NCI-H345 treated with DMSO at 0.1 percent for 48 hours (cell line): Measurements from ENCODE around the gene RYR2.

Experiments
- DNase-seq: peaks from one replicate; lab custom pipeline; 2025; ENCODE audit not compliant: unreplicated experiment; lab: John Stamatoyannopoulos, UW

Gene RYR2

DNA sequence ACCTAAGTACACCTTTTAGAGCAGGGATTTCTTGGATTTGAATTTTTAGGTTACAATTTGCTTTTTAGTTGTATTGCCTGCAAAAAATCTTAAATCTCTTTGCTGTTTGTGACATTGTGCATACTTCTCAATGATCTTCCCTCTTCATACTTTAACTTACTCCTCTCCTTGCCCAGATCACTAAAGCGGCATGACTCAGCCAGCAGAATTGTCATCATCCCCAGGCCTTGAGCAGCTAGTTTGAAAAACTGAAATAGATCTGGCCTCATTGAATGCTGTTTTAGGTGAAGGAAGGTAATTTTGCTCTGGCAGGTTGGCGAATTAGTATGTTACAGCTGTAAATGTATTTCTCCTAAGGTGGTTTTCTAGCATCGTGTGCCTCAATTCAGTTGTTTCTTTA lies 145.9 kb downstream of the RYR2 start:
- no peak for DNase-seq

DNA sequence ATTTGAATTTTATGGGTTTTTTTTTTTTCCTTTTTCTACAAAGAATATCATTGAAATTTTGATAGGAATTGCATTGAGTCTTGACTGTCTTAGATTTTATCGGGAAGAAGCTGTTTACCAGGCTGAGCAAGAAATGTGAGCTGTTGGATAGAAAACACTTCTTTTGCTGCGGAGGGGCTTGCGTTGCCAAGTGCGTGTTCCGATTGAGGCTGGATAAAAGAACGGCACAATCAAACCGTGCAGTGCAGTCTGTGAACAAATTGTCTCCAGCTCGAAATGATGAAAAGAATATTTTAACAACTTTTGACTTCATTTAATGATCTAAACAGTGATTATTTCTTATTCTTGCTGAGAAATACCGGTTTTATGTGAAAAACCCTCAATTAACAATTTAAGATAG lies 149.4 kb downstream of the RYR2 start:
- DNase-seq, result no peak

DNA sequence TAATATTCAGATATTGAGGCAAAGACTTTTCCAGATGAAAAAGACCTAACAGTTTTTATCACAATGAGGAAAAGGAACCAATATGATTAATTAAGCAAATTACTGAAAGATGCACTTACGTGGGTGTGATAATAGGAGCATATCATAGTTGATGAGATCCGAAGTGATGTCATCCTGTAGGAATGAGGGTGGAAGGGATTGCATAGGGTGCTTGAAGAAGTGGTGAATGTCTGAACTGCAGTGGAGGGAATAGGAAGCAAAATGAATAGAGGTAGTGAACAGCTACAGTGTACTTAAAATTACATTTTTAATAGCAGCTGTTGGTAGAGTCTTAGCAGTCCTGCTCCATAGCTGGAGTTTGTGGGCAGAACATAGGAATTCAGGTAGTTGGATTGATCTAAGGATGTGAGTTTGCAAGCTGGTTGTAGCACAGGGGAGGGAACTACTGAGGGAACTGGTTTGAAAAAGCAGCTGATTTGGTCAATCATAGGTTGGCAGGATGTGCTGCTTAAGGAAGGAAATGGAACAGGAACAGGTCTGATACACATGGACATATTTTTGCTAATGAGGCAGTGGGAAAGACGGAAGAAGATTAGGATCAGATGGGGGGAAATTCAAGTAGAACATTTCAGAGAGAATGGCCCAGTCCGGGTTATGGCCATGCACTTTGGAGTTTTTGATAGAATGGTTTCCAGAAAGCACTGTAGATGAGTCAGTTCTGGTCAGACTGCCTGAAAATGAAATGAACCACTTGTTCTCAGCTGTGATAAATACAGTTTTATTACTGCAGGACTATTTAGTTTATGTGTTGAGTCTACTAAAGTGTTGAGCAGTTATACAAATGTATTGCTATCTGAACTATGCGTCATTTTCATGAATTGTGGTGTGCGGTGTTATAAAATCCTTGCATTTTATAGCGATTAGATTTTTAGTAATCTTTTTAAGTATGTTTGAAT lies 155.8 kb downstream of the RYR2 start:
- DNase-seq, result no peak

DNA sequence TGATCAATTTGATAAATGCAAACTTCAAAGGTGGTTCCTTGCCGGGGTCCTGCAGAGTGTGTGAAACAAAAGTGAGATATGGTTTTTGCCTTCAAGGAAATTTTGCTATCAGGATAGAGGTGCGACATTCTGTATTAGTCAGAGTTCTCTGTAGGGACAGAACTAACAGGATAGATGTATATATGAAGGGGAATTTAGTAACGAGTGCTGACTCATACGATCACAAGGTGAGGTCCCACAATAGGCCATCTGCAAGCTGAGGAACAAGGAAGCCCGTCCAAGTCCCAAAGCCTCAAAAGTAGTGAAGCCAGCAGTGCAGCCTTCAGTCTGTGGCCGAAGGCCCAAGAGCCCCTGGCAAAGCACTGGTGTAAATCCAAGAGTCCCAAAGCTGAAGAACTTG lies 157.0 kb downstream of the RYR2 start:
- no peak for DNase-seq

- DNase-seq, result no peak
These were observed 159.2 kb downstream of the RYR2 start for GRCh38 chr1:237201155-237201554.

- no peak for DNase-seq
These were observed 162.9 kb downstream of the RYR2 start for GRCh38 chr1:237204841-237205240.

DNA sequence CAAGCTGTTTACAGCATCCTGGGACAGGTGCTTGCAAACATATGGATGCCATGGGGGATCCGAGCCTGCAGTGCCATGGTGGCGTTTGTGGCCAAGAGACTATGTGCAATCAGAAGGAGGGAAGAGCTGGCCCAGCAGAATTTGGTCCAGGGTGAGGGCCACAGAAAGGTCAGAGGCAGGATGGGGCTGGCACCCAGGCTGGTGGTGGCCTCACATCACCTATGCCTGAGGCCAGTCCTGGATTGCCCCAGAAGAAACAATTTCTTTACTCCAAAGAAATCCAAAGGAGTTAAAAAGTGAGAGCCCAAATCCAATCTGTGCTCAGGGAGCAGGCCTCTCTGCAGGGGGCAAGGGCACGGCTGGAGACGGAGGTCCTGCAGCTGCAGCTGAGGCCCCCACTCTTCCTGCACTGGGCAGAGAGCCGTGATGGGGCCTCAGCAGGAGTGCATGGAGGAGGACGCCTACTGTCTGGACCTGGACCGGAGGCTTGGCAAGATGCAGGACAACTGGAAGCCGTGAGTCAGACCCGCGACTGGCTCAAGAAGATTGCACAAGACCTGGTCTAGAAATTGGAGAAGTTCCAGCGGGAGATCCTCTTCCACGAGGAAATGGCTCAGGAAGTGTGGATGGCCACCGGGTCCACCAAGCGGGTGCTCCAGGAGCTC lies 163.5 kb downstream of the RYR2 start:
- DNase-seq, result no peak

GRCh38 chr1:237206065-237206414 lies 164.1 kb downstream of the RYR2 start:
- DNase-seq, result no peak

GRCh38 chr1:237211031-237211430 lies 169.0 kb downstream of the RYR2 start:
- no peak for DNase-seq

GRCh38 chr1:237211540-237211939 lies 169.6 kb downstream of the RYR2 start:
- DNase-seq, result no peak

GRCh38 chr1:237219751-237220642 lies 178.0 kb downstream of the RYR2 start:
- DNase-seq, result no peak

DNA sequence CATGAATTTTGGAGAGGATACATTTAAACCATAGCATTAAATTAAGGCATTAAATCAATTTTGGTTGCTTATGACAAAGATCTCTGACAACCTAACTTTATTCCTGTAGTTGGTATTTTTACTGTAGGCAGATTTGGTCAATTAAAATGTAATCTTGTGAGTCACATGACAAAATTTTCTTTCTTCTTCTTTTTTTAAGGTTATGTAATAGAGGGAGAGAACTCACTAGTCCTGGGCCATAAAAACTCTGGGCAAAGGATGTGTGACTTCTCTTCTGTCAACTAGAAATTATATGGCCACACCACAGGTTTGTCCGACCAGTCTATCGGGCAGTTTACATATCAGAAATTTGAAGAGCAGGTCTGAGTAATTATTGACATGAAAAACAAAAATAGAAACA lies 181.4 kb downstream of the RYR2 start:
- no peak for DNase-seq

DNA sequence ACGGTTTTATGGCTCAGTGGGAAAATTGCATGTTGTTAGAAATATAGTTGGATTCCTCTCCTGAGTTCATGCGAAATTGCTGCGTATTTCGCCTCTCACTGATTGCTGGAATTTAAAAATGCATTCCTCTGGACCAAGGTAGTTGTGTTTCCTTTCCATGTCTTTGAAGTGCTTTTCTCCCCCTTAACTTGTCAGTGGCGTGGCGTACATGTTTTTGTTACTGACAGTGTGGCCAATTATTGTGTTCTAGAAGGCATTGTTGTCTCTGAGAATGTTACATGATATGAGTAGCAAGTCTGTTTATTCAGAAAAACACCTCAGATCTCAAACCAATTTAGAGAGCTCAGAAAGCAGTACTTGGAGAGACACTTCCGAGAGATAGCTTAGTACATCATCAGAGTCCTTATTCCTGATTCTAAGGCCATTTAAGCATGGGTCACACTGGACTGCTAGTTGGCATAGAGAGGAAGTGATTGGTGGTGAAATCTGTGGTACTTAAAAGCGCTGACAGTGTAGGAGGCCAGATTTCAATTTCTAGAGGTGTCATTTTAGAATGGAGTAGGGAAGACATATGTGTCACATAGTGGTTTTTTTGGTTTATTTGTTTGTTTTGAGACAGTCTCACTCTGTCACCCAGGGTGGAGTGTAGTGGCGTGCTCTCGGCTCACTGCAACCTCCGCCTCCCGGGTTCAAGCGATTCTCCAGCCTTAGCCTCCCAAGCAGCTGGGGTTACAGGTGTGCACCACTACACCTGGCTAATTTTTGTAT lies 184.4 kb downstream of the RYR2 start:
- DNase-seq, result no peak

DNA sequence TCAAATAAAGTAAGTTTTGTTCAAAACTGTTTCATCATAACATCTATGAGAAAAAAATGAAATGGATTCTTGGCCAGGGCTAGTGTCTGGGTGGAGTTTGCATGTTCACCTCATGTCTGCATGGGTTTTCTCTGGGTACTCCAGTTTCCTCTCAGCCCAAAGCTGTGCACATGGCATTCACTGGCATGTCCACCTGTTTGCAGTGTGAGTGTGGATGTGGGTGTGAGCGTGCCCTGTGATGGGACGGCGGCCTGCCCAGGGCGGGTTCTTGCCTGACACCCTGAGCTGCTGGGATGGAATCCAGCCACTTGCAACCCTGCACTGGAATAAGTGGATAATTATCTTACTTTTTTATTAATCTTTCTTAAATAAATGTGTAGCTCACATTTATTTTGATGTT lies 185.5 kb downstream of the RYR2 start:
- DNase-seq, result no peak

- no peak for DNase-seq
These were observed 186.4 kb downstream of the RYR2 start for GRCh38 chr1:237228421-237228820.

GRCh38 chr1:237229333-237229732 lies 187.3 kb downstream of the RYR2 start:
- no peak for DNase-seq

DNA sequence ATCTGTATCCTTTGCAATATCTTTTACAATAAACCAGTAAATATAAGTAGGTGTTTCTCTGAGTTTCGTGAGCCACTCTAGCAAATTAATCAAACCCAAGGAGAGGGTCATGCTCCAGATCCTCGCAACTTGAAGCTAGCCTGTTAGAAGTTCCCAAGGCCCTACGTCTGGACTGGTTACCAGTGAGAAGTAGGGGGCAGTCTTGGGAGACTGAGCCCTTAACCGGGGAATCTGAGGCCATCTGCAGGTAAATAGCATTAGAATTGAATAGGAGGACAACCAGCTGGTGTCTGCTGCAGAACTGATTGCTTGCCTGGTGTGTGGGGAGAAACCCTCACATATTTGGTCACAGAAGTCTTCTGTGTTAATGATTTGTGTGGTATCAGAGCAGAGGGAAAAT lies 190.5 kb downstream of the RYR2 start:
- DNase-seq, result no peak

DNA sequence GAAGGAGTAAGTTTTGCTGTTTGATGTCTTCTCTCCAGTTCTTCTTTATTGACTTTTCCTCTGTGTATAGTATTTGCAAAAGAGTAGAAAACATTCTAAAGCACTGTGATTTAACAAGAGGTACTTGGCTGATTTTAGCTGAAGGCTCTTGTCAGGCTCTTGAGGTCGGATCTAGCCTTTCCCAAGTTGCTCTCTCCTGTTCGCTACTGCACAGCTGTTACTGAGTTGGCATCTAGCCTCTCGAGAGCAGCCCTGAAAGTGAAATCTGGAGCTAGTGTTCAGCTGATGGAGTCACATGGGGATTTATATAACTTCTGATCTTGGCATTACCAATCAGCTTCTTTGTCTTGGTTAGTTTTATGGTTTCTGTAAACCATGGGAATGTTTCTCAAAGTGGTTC lies 193.1 kb downstream of the RYR2 start:
- no peak for DNase-seq

- DNase-seq, result no peak
These were observed 195.7 kb downstream of the RYR2 start for GRCh38 chr1:237237721-237238120.

GRCh38 chr1:237239248-237239647 lies 197.3 kb downstream of the RYR2 start:
- DNase-seq, result no peak

DNA sequence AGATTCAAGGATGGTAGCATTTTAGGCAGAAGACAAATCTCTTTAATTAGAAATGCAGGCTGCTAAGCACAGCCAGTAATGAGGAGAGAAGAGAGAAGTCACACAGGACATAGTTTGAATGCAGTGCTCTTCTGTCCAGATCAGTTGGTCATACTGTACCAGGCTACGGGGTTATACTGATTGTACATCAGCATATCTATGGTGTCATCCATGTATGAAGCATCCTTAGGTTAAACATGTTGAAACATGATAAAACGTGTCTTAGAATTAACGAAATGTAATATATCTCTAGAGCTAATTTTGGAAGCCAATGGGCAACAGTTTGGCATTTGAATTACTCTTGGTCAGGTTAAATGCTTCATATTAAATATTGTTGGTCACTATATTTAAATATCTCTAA lies 199.1 kb downstream of the RYR2 start:
- DNase-seq, result no peak
